Activated T-cell treated with anti-CD3 and anti-CD28 coated beads for 48 hours (primary cell): ENCODE data around the gene MED17.
"Not testable (repeated sequence)": the region's sequence is repeated elsewhere in the genome, so short reads cannot be mapped to it uniquely, and the experiment has no call there.

Source experiments
- DNase-seq: peaks from one replicate; pipeline ENCODE4 v3.0.0-alpha.2; 2020; ENCODE audit warnings: low read depth

MED17 gene, protein sequence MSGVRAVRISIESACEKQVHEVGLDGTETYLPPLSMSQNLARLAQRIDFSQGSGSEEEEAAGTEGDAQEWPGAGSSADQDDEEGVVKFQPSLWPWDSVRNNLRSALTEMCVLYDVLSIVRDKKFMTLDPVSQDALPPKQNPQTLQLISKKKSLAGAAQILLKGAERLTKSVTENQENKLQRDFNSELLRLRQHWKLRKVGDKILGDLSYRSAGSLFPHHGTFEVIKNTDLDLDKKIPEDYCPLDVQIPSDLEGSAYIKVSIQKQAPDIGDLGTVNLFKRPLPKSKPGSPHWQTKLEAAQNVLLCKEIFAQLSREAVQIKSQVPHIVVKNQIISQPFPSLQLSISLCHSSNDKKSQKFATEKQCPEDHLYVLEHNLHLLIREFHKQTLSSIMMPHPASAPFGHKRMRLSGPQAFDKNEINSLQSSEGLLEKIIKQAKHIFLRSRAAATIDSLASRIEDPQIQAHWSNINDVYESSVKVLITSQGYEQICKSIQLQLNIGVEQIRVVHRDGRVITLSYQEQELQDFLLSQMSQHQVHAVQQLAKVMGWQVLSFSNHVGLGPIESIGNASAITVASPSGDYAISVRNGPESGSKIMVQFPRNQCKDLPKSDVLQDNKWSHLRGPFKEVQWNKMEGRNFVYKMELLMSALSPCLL

DNA sequence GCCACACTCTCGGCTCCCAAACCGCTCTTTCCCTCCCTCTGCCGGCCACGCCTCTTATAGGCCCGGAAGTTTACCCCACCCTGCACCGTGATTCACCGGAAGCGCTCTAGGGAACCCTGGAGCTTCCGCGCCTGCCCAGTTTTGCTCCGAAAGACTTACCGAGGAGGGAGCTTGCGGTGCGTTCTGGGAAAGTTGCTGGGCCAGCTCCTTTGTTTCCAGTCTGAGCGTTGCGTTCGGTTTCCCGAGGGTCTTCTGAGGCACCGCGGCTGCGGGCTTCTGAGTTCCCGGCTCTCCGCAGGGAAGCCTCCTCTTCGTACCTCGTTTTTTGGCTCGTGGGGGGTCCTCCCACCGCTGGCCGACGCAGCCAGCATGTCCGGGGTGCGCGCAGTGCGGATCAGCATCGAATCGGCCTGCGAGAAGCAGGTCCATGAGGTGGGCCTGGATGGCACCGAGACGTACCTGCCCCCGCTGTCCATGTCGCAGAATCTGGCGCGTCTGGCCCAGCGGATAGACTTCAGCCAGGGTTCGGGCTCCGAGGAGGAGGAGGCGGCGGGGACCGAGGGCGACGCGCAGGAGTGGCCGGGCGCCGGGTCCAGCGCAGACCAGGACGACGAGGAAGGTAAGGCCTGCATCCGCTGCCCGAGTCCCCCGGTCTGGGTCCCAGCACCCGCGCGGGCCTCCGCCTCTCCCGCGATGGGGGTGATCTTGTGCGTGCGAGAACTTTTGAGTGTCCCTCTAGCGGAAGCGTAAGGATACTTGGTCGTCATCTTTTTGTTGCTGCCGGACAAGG lies at the start of gene MED17:
MED17 (plus strand) TSS at position 138 of the 790 bp plus-strand sequence; CDS start at position 370, 232 bp downstream.
- peak; percentile 85 for DNase-seq

DNA sequence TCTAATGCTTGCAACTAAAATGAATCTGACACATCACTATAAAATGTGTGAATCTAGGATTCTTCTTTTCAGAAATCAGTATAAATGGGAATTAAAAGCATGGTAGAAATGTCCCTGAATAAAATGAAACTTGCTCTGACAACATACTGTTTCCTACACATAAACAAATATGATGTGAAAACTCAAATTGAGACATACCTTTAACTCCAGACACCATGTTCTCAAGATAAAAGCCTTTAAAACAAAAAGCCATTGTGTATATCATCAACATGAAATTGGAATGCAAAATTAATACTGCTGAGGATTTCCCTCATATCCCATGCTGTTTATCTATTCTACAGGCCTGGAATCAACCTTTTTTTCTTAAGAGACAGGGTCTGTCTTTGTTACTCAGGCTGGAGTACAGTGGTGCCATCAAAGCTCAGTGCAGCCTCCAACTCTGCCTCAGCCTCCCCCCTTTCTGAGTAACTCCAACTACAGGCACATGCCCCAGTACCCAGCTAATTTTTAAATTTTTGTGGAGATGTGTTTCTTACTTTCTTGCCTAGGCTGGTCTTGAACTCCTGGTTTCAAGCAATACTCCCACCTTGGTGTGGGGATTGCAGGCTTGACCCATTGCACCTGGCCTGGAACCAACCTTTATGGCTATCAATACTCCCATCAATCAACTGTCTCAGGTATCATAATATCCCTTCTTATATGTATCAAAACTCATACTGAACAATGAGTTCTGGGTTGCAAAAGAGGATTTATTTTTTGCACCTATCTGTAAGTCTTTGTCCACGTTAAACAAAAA lies 49.5 kb upstream of the MED17 start:
- no peak for DNase-seq

DNA sequence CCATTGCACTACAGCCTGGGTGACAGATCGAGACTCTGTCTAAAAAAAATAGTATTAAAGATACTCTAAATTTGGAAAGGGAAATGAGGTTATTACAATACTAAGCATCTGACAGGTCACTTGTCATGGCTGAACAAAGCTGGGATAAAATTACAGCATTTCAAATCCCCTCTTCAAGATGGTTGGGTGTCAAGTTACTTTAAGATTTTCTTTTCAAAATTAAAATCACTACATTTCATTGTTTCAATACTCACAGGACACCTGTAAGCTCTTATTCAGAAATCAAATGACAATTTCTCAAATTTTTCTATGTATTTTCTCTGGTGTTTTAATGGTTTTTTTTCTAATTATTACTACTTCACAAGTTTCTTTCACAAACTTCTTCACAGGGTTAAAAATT lies 48.5 kb upstream of the MED17 start:
- DNase-seq = no peak

DNA sequence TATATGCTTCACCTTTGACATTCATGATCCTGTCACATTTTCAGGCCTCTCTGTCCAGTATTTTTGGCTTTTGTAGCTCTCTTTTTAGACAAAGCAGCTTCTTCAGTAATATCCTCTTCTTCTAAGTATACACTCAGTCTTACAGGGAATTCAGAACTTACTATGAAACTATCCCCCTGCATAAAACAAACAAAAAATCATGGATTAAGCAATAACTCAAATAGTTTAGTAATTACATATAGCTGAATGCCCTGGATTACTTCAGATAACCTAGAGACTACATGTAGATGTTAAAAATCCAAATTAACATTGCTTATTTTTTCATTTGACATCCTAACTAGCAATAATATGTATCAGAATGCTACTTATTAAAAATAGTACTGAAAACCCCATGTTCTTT lies 48.0 kb upstream of the MED17 start:
- no peak for DNase-seq

DNA sequence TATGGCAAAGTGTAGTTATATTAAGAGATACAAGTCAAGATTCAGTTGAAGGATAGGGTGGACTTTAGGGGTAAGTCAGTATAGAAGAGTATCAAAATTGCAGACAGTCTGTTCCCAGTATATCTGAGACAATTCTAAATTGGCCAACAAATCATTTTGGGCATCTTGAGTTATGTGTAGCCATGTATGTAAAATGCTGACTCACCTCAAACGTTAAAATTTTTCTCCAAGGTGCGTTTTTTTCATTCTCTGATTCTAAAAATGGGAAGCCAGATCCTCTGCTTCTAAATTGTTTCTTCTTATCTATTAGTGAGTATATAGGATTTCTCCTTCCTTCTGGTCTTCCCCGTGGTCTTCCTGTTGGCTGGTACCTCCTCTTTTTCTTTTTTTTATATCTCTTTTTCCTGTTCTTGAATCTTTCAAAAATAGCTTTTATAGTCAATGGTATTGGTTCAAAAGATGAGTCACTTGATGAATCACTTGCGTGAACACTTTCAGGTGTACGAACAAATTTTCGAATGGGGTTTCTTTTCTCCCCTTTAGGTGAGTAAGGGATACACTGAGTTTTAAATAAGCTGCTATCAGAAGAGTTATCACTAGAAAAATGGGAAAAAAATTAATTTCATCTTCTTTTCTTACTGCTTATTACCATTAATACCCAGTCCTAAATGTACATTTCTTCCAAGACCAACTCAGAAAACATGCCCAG lies 46.0 kb upstream of the MED17 start:
- DNase-seq = no peak

DNA sequence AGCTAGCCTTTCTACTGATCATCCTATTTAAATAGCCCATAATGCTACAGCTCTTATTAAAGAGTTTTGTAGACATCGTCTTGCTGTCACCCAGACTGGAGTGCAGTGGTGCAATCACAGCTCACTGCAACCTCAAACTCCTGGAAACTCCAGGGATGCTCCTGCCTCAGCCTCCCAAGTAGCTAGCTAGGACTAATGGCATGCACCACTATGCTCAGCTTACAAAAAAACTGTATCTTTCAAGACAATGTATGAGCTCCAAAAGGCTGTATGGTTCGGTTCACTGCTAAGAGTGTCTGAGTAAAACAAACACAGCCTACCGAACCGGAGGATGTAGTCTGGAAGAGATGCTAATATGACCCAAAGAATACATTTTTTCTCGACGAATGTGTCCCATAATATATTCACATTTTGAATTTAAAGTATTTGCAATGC lies 45.4 kb upstream of the MED17 start:
- no peak for DNase-seq

DNA sequence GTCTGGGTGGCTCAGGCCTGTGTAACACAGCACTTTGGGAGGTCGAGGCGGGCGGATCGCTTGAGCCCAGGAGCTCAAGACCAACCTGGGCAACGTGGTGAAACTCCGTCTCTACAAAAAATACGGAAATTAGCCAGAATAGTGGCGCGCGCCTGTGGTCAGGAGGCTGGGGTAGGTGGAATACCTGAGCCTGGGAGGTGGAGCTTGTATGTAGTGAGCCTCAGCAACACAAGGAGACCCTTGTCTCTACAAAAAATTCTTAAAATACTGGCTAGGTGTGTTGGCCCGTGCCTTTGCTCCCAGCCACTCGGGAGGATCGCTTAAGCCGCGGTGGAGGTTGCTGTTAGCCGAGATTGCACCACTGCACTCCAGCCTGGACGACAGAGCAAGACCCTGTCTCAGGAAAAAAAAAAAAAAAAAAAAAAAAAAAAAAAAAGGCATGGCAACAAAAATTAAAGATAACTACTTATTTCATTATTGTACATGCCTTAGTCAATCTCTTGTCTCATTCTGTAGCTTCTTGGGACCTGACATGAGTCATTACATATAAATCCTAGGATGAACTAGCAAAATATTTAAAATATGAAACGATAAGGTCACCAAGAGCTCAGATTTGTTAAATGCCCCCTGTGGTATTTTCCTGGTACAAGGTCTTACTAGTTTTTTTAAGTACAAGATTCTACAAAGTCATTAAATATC lies 43.9 kb upstream of the MED17 start:
- peak; percentile 41 for DNase-seq

DNA sequence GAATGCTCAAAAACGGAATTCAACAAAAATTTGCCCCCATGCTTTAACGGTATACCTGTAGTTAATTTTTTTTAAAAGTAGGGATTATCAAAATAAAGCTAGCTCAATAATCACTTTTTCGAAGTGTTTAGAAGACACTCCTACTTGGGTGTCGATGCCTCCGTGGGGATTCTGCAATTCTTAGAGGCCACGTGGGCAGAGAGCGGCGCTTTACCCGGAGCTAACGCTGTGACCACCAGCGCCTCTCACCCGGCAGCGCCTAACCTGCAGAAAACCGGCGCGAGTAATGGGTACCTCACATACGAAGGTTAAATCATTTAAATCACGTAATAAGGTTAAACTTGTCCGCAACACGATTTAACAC lies 43.4 kb upstream of the MED17 start:
- peak; percentile 52 for DNase-seq

DNA sequence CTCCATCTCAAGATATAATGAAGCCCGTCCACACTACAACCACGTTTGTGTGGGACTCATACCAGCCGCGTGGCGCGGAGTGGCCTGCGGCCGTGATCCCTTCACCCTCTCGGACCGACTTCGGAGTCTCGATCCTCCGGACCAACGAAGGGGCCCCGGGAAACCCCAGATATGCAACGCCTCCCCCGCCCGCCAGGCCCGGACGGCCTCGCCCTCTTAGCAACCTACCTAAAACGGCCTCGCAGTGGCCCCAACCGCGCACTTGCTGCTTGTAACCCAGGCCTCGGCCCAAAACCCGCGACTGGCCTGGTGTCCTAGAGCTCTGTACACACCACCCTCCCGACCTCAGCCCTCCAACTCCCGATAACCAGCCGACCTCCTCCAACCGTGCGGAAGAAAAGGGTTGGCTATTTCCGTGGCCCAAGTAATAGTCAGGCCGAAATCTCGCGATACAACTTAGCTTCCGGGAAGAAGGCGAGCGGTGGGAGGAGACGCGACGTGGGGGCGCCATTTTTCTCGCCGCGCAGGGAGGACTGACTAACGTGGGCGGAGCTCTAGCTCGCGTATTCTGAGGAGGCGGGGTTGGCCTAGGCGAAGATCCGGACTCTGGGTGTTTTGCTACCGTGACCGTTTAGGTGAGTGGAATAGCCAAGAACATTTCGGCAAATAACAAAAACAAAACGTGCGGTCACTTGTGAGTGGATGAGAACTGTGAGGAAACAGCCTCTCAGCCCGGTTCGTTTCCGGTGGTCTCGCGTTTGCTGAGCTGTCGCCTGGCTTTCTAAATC lies 42.8 kb upstream of the MED17 start, which contains the start of the genes C11orf54 and TAF1D:
C11orf54 (plus strand) TSS at position 579 of the 788 bp plus-strand sequence. CDS start 5,722 bp downstream, outside the sequence.
TAF1D (minus strand) TSS at position 402 of the 788 bp plus-strand sequence. CDS start 2,191 bp downstream, outside the sequence.
- DNase-seq = peak; percentile 89

DNA sequence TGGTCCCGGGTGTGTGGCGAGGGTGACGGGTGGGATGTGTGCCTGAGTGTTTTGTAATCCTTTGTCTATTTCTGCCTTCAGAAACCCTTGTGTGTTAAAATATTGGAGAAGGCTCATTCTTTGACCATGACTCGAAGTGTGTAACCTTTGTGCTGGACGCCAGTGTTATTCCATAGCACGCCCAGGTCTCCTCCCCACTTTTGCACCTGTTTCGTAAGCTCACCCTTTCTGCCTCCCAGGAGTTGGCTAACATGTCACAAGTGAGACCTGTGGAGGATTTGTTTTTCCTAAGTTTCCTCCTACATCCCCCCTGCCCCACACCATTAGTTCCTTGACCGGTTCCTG lies 42.2 kb upstream of the MED17 start:
- no peak for DNase-seq

DNA sequence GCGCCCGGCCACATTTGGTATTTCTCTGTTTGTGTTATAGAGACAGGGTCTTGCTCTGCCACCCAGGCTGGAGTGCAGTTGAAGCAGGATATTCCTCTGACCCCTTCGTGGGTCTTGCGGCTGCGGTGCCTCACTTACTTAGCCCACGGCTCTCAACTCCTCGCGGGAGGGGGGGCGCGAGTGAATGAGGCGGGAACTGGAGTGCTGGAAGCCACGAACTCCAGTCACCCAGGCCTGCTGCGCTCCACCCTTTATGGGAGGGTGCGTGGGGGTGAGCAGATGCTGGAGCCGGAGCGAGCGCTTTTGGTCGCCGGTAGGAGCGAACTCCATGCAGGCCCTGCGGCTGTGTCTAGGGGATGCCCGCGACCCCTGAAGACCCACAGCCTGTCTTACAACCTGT lies 40.8 kb upstream of the MED17 start:
- DNase-seq = no peak

DNA sequence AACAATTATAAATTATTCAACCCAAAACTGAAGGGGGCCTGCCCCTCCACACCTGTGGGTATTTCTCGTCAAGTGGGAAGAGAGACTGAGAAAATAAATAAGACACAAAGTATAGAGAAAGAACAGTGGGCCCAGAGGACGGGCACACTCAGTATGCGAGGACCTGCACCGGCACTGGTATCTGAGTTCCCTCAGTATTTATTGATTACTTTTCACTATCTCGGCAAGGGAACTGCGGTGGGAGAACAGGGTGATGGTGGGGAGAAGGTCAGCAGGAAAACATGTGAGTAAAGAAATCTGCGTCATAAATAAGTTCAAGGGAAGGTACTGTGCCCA lies 39.4 kb upstream of the MED17 start:
- DNase-seq = no peak

DNA sequence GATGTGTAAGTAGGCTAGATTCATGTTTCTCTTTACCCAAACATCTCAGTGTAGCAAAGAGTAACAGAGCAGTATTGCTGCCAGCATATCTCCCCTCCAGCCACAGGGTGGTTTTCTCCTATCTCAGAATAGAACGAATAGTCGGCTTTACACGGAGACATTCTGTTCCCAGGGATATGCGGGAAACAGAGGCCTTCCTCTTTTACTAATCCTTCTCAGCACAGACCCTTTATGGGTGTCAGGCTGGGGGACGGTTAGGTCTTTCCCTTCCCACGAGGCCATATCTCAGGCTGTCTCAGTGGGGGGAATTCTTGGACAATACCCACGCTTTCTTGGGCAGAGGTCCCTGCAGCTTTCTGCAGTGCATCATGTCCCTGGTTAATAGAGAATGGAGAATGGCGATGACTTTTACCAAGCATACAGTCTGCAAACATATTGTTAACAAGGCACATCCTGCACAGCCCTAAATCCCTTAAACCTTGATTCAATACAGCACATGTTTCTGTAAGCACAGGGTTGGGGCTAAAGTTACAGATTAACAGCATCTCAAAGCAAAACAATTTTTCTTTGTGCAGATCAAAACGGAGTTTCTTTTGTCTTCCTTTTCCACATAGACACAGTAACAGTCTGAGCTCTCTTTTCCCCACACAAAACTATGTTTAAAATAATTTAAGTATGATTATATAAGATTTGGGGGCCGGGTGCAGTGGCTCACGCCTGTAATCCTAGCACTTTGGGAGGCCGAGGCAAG lies 38.9 kb upstream of the MED17 start:
- DNase-seq = not testable (repeated sequence)

DNA sequence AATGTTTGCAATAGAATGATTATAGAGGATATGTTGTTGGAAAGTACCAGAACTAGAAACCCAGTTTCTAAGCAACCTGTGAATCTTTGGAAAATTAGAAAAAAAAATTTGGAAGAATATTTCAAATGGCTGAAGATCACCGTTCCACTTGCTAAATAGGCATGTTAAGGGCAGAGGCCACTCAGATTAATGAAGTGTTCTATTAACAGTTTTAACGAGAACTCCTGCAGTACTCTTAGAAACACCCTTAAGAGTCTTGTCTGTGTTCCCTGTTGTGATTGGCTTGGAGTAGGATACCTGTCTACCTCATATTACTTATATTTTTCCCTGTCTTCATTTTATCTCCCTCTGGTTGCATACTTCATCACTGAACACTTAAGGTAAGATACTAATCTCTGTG lies 38.0 kb upstream of the MED17 start:
- DNase-seq = no peak

DNA sequence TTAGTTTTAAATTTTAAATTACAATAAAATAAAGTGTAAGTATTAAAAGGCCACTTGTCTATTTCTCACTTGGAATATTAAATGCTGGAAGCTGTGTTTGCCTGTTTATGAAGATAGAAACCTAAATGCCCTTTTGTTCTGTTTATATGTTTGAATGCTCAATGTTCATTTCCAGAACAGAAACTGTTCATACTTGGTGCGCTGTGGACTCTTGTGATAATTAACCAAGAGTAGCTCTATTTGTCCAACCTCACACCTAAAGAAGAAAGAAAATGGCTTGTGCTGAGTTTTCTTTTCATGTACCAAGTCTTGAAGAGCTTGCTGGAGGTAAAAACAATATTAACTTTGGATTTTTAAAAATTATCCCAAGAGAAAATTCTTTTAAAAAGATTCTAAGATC lies 37.0 kb upstream of the MED17 start:
- no peak for DNase-seq

DNA sequence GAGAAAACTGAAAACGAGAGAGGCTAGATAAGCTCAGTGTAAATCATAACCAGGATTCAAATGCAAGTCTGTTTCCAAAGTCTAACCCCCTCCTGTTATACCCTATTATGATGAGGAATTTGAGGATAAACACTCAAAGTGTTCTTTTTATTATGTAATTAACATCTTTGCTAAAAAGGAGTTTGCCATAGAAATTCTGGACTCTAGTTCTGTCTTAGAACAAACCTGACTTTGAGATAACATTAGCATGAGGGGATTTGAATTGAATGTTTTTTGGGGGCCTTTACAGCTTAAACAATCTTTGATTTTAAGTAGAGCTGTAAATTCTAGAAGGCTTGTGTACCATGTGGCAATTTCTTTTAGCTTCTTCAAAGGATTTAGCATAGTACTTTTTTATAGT lies 33.1 kb upstream of the MED17 start:
- DNase-seq = no peak

DNA sequence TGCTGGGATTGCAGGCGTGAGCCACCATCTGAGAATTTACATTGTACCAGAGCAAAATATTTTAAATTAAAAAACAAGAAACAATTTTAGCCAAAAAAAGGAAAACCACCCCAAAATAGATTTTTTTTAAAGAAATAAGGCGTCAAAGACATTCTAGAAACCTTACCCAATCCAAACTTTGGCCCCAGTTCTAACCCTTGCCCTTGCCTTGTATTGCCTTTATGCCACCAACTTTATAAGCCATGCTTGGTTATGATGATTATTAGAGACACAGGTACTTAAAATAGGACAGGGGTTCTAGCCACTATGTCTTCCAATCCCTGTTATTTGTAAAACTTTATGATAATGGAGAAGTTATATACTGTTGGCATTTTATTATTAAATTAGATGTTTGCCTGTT lies 30.8 kb upstream of the MED17 start:
- no peak for DNase-seq

DNA sequence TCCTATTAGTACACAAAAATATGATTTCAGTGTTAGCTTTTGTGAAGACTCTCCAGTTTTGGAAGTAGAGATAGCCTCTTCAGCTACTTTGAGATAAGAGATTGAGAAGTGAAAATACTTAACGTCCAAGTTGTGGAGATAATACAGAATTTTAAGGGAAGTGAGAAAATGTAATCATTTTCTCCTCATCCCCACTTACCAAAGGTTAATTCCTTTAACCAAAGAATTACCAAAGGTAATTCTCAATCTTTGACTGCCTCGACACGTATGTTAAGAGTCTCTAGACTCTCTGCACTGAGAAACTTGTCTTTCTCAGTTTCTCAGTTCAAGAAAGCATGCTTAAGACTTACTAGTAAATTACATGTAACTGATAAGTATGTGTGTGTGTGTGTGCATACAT lies 27.3 kb upstream of the MED17 start:
- DNase-seq = no peak

DNA sequence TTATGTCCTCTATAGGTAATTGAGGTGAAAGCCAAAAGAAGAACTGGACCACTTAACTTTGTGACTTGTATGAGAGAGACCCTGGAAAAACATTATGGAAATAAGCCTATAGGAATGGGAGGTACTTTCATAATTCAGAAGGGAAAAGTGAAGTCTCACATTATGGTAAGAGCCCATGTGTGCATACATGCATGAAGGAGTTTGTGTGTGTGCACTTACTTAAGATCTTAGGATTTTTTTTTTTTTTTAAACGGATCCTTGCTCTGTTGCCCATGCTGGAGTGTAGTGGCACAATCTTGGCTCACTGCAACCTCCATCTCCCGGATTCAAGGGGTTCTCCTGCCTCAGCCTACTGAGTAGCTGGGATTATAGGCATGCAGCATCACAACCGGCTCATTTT lies 26.8 kb upstream of the MED17 start:
- no peak for DNase-seq
